Superior temporal gyrus (tissue), 1 donor: ENCODE results near the gene GABRD.

Source experiments
- DNase-seq: peaks from one replicate; pipeline ENCODE4 v3.0.0-alpha.2; 2016; ENCODE audit errors: extremely low spot score

GABRD gene

DNA sequence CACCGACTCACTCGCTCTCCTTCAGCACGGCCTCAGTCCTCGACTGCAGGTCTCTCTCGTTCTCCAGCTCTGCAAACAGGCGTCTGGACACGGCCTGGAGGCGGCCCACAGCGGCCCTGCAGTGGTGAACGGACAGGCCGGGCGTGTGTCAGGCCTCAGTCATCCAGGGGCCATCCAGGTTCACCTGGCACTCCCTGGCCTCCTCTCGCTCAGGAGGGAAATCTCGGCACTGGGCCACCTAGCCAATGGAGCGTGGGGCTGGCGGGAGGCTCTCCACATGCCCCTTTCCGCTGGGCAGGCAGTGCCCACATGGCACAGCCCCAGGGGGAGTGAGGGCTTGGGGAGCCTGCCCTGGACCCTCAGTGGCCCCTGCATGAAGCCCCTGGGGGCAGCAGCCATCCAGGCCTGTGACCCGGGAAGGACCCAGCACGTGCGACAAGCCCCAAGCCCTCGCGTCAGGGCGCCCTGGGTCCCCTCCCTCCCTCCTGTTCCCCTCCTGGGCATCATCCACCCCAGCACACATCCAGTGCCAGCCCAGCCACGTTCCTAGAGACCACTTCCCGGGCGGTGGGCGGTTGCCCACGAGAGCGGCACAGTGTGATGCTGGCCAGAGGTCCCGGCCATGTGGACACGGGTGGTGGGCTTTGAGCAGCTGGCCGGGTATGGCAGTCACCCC lies 33.6 kb upstream of the GABRD start:
- no peak for DNase-seq

DNA sequence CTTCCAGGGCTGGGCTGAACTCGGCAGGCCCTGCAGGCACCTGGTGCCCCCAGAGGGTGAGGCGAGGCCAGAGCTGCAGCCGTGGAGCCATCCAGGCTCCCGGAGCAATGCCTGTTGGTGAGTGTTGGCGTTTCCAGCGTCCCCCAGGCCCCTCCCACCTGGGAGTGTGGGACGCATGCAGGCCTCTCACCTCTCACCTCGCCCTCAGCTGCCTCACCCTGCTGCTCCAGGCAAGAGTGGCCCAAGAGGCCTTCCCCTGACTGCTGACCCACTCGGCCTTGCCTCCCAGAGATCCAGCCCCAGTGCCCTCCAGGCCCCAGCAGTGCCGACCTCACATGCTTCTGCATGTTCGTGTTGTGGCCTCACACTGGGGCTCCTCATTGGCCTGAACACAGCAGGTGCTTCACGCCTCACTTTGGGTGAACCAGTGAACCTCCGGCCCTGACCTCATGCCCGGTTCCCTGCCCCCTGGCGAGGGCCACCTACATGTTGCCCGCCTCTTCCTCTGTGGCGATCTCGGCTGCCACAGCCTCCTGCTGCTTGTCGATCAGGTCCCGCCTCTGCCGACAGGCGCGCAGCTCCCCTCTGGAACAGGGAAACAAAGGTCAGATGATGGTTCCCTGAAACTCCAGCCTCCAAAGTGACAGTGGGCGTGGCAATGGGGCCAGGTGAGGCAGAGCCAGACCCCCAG lies 32.5 kb upstream of the GABRD start:
- DNase-seq = no peak

DNA sequence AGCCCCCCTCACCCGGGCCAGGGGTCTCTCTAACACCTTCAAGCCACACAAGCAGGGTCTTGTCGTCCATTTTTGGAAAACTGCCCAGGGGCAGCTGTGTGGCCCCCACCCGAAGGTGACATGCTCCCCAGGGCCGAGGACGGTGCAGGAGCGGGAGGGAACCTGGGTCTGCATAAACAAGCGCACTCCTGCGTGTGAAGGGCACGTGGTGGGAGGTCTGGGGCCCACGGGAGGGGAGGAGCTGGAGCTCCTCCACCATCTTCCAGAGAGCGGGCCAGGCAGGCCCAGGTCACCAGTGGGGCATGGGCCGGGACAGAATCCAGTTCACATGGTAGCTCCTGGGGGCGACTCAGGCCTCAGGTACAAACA lies 32.0 kb upstream of the GABRD start:
- no peak for DNase-seq

DNA sequence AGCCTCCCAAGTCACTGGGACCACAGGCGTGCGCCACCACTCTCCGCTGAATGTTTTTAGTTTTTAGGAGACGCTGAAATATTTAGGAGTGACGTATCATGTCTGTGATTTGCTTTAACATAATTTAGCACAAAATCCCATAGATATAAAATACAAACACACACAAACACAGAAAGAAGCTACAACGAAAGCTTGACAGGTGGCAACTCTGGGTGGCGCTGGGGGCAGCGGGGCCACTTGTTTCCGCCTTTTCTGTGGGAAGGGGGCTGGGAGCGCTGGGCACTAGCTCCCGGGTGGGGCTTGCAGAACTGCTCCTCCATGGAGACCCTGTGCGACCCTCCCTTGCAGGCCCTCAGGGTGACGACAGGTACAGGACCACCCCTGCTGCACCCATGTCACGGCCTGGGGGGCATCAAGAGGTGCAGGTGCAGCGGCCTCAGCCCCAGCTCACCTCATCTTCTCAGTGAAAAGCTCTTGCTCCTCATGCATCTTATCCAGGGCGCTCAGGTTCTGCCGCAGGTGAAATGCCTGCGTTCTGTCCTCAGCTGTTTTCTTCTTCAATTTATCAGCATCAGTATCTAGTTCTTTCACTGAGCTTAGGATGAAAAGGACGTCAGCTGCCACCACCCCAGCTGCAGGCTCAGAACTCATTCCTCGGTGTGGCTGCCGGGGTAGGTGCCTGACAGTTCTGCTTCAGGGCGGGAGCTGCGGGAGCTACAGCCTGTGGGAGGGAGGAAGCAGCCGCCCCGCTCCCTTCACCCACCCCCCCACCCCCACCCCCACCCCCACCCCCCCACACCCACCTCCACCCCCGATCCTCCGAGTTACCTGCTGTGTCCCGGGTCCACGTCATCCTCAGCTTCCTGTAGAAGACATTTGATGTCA lies 30.8 kb upstream of the GABRD start:
- DNase-seq = no peak

DNA sequence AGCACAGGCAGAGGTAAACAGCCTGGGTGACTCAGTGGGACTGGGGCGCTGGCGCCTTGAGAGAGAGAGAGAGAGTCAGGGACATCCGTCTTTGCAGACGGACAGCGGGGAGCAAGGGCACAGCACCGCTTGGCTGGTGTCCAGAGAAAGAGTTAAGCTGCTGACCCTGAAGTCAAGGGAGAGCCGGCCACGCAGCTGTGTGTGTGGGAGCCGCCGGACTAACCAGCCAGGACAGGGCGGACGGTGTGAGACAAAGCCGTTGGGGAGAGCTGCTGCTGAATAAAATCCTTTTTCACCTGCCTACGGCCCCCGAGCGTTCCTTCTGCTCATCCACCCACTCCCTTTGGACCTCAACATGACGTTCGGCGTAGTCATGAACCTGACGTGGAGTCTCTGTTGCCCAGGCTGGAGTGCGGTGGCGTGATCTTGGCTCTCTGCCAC lies 30.0 kb upstream of the GABRD start:
- no peak for DNase-seq

DNA sequence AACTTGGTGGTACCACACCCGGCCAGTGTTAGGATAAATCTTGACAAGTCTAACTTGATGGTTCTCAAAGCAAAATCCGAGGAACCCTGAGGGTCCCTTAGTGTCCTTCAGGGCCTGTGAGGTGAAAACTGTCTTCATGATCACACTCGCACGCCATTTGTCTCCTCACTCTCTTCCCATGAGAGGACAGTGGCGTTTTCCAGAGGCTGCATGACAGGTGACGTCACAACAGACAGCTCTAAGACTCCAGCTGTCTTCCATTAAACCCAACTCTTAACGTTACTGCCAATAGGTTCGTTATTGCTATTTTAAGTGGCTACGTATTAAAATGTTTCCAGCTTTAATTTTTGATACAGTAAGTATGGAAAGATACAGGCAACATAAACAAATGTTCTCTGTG lies 29.4 kb upstream of the GABRD start:
- DNase-seq = peak; percentile 14

DNA sequence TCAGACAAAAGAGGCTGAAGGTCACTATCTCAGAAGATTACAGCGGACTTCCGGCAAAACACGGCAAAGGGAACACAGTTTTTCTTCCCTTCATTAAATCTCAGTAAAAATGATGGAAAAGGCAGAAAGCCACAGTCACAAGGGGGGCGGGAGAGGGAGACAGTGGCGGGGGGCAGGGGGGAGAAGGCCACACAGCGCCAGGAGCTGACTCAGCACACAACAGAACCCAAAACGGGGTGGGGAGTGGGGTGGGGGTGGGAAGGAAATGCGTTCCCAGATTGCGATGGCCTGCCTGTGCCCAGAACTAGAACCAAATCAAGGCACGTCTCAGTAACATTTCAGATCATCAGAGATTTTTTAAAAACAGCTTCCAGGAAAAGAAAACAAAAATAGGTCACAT lies 28.9 kb upstream of the GABRD start:
- DNase-seq = no peak

DNA sequence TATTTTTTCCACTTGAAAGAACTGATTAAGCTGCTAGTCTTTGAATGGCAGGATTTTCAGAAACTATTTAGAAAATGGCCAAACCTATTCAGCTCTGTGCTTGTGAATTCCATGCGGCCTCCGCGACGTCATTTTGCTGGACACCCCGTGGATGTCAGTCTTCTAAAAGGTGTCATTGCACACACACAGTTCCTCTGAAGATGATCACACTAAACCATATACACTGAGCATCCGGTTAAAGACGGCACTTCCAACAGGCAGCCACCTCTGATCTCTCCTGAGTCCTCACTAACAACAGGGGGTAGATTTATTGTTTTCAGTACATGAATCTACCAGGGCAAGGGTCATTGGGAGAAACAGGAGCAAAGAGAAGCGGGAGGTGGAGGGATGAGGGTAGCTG lies 24.6 kb upstream of the GABRD start:
- no peak for DNase-seq

DNA sequence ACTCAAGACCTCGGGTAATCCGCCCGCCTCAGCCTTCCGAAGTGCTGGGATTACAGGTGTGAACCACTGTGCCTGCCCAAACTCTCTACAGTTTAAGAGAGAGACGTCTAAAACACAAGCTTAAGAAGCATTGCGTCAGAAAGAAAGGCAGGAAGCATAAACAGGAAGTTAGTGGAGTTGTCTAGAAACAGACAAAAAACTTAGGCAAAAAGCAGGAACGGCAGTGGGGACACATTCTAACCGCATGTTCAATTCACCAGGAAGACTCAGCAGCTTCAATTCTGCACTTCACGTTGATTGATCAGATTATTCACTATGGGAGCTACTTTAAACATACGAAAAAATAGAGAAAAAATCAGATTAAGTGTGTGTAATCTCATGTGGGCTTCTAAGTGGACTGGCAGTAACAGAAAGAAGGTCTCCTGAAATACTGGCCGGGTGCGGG lies 22.9 kb upstream of the GABRD start:
- no peak for DNase-seq

DNA sequence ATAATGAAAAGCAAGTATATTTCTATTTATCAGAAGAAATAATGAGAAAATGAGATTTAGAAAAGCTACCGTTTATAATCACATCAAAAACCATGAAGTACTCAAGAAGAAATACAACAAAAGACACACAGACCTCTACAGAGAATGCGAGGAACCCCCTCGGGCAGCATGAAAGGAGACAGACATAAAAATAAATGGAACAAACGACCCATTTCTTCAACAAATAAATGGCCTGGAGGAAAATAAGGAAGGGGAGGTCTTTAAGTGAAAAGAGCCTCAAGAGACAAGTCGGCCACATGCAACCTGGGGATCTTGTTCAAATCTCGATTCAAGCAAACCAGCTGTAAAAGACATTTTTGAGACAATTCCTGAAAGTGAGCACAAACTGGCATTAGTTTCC lies 21.6 kb upstream of the GABRD start:
- no peak for DNase-seq

DNA sequence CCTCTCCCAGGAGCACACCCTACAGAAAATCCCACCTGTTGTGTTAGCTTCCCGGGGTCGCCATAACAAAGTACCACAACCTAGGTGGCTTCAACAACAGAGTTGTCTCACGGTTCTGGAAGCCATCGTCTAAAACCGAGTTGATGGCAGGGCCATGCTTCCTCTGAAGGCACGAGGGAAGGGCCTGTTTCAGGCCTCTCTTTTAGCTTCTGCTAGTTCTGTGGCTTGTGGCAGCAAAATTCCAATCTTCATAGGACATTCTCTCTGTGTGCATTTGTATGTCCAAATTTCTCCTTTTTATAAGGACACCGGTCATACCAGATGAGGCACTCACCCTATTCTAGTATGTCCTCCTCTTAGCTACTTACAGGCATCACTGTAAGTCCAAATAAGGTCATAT lies 18.7 kb upstream of the GABRD start:
- no peak for DNase-seq

DNA sequence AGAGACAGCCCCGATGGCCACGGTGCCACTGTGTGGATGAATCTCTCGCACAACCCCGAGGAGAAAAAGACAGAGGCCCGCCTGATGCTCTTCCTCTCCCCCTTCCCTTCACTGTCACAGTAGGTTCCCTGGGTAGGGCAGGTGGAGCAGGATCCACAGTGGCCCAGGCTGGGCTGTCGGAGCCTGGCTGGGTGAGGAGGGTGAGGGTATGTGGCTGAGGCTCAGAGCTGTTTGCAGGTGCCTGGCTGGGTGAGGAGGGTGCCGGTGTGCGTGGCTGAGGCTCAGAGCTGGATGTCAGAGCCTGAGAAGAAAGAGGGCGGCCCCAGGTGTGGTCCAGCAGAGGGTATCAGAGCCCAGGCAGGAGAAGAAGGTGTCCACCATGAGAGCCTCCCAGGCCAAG lies 18.3 kb upstream of the GABRD start:
- no peak for DNase-seq

DNA sequence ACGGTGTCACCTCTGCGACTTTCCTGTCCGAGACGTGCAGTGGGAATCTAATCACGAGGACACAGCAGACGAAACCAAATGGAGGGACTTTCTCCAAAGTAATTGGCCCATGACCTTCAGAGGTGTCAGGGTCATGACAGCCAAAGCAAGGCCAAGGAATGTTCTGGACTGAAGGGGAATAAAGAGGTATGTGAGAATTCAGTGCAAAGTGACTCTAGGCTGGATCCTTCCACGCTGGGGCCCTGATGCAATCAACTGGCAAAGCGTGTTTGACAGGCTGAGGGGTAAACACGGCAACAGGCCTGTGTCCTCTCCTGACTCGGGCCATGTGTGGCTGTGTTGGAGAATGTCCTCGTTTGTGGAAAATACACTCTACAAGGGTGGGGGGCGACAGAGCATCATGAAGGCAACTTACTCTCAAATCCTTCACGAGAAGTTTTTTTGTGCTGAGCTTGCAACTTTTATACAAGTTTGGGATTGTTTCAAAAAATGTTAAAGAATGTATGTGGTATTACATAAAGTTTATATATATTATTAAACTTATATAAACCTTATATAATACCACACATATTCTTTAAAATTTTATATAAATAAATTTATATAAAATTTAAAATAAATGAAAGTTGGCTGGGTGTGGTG lies 17.3 kb upstream of the GABRD start:
- no peak for DNase-seq

DNA sequence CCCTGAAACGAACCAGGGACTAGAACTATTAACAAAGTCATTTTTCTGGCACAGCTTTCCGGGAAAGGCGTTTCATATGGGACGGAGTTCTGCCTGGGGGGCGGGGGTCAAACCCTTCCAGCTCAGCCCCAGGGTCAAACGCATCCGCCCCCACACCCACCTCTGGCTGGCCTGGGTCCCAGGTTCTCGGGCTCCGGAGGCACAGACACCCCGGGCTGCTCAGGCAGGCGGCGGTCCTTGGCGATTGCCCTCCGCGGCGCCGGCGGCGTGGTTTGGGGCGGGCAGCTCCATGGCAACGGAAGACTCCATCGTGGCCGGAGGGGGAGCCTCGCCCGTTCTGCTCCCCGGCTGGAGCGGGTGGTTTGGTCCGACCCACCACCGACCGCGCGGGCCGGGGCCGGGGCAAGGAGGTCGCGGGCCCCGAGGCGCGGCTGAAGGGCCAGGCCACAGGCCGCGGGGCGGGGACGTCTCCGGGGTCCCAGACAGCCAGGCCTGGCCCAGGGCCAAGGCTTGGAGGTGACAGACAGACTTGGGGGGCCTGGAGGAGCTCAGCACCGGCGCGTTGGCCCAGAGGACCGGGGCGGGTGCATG lies 15.5 kb upstream of the GABRD start, which contains the start of gene CFAP74:
Gene CFAP74 (minus strand): TSS at position 246 of the 591 bp plus-strand sequence. CDS start 12,830 bp downstream, outside the sequence.
- no peak for DNase-seq

DNA sequence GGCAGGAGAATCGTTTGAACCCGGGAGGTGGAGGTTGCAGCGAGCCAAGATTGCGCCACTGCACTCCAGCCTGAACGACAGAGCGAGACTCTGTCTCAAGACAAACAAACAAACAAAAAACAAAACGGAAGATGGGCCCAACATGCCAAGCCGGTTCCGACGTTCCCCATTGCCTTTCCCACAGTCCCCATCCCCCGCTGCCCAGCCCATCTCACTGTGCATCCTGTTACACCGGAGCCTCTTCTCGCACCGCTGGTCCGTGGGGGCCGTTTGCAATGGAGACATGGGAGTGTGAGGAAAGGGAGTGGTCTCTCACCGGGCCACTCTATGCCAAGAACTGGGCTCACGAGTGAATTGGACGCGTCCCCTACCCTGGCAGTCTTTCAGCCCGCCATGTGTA lies 14.3 kb upstream of the GABRD start:
- DNase-seq = no peak

DNA sequence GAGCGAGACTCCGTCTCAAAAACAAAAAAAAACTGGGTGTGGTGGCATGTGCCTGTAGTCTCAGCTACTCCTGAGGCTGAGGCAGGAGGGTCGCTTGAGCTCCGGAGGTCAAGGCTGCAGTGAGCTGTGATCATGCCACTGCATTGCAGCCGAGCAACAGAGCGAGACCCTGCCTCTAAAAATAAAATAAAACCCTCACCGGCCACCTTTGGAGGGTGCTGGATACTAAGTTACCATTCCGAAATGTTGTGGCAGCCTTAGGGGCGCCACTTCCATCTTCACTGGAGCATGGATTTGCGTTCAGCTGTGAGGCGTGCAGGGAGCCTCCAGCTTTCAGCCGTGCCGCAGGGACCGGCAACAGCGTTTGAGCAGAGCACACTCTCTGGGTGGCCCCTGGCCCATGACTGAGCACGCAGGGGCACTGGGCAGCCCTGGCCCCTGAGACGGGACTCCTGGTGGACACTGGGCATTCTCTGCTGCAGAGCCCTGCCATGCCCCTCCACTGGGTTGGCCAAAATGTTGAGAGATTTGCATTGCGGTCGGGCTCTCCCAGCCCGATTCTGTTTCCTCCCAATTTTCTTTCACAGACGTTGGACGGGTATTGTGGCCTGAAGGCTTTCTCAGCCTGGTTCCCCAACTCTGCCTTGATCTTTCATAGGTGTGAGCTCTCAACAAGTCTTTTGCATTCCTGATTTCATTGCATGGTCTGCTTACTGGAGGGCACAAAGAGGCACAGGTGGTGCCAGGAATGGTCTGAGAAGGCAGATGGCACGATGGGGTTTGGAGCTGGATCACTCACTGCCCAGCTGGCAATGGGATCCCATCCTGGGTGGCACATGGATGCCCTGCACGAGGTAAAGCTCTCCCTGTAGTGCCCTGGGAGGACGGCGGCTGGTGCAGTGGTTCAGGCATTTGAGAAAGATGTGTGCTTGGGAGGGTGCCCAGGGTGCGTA lies 9.8 kb upstream of the GABRD start:
- DNase-seq = no peak

DNA sequence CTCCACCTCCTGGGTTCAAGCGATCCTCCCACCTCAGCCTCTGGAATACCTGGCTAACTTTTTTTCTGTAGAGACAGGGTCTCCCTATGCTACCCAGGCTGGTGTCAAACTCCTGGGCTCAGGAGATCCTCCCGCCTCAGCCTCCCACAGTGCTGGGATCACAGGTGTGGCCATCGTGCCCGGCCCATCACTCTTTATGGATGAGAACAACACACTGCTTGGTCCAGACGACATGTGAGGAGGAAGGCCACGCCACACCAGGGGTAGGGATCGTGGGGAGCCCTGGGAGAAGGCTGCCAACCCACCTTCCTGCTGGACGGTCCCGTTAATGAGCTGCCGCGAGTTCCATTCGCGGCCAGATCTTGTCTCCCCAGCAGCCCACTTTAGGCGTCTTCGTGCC lies 5.0 kb upstream of the GABRD start:
- no peak for DNase-seq

DNA sequence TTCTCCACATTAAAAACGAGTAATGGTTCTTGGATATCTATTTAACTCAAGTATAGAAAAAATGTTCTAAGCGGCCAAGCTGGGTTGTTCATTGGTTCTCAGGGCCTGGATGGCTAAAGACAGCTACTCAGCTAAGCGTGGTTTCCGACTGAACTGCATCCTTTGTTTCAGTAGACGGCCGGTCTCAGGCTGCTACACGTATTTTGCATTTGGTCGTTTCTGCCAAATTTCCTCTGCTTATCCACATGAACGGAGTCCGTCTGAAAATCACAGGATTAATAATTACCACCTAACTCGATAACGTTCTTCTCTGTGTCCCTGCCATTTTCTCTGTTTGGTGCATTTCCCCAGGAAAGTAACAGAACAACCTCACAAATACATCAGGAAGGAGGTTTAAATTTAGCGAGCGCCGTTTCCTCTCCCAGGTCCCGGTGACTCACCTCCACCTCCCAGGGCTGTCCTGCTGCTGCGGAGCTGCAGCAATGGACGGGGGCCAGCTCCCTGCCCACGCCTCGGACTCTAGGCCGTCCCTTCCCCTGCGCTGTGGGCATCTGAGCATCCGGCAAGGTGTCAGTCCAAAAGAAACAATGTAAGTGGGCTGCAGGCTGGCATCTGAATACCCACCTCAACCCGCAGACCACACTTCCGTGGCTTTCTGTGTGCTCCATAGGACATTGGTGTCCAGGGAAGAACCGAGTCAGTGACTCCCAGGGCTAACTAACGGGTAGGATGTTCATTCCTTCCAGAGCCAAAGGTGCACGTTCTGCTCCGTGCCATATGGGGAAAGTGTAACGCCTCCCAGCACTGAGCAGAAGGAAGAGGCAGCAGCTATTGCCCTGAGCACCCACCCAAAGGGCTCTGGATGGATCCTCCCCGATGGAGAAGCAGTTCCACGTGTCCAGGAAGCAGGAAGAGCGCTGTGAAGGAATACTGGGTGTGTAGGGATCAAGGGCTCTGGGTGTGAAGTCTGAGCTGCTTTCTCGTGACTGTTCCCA lies 4.1 kb upstream of the GABRD start:
- no peak for DNase-seq

DNA sequence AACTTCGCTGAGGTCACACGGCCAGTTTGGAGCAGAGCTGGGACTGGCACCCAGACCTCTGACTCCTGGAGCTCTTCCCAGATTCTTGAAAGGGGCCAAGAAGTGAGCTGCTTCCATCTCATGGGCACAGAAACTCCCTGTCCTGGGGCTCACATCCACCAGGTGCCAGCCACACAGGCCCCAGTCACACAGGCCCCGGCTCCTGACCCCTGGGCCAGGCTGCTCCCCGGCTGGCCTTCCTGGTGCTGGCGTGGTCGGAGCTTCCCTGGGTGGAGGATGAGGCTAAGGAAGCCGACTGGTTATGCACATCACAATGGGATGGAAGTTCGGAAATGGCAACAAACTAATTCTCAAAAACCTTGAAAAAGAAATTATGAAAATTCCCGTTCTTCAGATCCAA lies 3.0 kb upstream of the GABRD start:
- no peak for DNase-seq
